Measurements from ENCODE around the gene YPEL4.

DNA sequence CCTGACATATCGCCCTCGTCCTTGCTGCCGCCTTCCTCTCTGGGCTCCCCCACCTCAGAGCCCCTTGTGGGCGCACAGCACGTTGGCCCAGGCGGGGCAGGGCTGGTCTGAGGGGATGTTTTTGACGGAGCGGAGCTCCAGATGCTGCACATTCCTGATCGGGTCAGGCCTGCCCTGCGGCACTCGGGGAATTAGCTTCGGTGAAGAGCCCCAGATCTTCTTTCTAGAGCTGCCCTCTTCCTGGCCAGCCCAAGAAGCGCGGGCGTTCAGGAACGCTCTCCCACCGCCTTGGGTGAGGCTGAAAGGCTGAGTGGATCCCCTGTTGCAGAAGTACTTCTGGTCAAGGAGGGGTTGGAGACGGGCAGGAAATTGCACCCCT, 12.1 kb downstream of the YPEL4 start:
- TF ChIP-seq CTCF (IDR thresholded peaks at IDR 0.05) (no peak), POLR2A (IDR thresholded peaks at IDR 0.05) (no peak)

Measured in esophagus squamous epithelium (tissue), 4 donors.